Islet precursor cell (in vitro differentiated cells): ENCODE data around the gene ACOT11.
"Not testable (repeated sequence)": the region's sequence is repeated elsewhere in the genome, so short reads cannot be mapped to it uniquely, and the experiment has no call there.

Source experiments
- DNase-seq: peaks from one replicate; pipeline ENCODE4 v3.0.0-alpha.2; 2018

The ACOT11 gene

DNA sequence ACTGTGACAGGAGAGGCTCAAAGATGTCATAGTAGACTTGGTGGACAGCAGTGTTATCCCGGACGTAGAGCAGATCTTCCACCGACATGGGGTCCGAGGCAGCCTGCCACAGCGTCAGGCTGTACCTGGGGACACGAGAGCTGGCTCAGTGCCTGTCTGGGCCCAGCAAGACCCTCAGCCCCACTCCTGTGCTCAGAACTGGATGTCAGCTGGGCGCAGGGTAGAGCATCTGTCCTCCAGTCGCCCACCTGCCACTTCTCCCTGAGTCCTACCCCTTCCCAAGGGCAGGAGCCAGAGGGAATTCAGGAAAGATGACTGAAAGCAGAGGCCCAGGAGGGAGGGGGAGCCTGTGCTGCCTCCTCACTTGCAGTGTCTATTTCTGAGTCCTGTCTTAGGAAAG, 63.6 kb downstream of the ACOT11 start:
- DNase-seq, result no peak

DNA sequence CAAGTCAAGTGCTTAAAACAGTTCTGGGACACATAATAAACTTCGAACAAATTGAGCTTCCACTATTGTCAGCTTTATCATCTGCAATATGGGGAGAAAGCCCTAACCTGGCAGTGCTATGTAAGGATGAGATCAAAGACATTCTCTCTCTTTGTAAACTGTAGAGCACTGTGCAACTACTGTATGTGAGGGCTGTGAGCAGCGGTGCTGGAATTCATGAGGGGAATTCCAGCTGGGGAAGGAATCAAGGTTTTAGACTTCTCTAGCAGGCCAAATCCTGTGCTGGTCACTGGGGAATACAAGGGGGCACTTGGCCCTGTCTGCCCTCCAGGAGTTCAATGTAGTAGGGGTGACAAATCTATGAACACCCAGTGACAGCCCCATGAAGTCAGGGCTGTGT, 66.0 kb downstream of the ACOT11 start:
- DNase-seq, result no peak

DNA sequence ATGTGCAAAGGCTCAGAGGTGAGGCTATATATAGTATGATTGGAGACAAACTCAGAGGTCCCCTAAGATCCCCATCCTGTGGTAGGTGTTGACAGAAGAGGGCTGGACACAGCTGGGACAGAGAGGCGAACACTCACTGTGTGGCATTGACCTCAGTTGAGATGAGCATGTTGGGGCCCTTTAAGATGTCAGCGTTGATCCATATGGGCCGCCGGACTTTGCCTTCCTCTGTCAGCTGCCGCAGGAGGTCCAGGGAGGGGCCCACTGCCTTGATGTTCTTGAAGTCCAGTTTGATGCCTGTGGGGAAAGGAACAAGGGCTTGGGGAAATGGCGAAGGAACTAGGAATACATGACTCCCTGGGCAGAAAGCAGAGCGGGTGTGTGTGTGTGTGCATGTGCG, 66.5 kb downstream of the ACOT11 start:
- DNase-seq, result no peak

DNA sequence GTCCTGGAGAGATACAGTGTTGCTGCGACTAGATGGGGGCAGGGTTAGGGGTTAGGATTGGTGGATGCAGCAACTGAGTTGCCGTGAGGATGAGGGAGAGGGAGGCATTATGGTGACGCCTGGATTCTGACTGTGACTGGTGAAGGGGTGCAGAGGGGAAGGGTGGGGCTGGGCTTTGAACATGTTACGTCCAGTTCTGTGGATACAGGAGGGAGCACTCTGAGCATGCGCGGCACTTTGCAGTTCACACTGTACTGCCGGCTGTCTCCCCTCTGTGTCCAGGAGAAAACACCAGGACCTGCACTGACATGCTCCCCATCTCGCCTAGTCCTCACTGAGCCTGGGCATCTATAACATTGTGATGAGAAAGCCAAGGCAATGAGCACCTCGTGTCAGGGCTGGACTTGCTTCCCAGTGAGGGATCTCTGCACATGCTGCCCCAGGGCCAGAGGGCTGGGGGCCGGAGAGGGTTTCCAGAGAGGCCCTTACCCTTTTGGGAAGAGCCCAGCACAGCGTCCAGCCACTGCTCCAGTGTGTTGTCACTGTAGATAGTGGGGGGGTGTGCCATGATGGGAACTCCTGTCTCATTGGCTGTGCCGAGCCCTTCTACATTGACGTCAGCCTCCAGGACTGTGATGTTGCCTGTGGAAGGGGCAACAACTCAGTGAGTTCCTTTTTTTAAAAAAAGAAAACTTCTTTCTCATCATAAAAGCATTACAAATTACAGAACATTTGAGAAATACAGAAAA, 67.7 kb downstream of the ACOT11 start:
- DNase-seq, result no peak

DNA sequence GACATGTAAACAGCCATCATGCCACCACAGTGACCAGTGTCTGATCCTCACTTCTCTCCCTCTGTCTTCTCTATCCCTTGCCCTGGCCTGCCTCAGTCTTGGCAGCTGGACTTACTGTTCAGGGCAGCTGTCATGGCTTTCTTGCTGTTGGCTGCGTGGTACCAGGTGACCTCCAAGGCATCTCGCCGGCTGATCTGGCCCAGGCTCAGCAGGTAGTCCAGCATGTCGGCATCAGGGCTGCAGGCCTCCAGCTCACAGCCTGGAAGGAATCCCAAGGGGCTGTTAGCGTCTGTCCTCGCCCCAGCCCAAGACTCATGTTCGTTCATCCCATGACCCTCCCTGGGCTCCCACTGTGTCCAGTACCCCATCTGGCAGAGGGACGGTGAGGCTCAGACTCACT, 71.7 kb downstream of the ACOT11 start:
- DNase-seq, result peak; percentile 54

DNA sequence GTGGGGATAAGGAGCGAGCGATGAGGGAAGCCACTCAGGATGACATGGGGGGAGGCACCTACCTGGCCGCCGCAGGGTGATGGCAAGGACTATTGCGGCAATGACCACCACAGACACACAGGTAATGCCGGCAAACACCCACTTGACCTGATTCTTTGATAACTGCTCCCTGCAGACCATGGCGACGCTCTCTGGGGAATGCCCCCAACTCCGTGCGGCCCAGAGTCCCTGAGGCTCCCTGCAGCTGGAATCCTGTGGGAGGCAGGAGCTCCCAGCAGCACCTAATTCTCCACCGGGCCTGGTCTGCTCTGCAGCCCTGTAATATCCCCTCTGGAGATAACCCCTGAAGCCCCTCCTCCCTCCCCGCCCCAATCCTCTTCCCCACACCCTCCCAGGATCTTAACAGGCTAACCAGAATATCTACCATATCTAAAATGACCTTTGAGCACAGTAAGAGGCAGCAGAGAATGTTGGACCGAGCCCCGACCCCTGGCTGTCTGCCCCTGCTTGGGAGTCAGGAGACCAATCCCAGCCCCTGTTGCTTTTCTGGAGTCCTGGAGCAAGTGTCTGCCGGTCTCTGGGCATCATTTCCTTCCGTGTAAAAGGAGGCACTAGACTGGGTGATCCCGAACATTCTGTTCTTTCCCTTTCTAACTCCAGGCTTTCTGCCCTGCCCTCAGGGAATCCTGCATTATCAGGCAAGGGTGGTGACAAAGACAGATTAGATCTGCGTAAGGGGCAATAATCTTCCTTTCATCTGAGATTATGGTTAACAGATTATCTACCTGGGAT, 75.4 kb downstream of the ACOT11 start, which contains the start of gene FAM151A:
Gene FAM151A (minus strand): TSS at position 310 of the 792 bp plus-strand sequence. CDS start 130 bp downstream, at position 180.
- no peak for DNase-seq

DNA sequence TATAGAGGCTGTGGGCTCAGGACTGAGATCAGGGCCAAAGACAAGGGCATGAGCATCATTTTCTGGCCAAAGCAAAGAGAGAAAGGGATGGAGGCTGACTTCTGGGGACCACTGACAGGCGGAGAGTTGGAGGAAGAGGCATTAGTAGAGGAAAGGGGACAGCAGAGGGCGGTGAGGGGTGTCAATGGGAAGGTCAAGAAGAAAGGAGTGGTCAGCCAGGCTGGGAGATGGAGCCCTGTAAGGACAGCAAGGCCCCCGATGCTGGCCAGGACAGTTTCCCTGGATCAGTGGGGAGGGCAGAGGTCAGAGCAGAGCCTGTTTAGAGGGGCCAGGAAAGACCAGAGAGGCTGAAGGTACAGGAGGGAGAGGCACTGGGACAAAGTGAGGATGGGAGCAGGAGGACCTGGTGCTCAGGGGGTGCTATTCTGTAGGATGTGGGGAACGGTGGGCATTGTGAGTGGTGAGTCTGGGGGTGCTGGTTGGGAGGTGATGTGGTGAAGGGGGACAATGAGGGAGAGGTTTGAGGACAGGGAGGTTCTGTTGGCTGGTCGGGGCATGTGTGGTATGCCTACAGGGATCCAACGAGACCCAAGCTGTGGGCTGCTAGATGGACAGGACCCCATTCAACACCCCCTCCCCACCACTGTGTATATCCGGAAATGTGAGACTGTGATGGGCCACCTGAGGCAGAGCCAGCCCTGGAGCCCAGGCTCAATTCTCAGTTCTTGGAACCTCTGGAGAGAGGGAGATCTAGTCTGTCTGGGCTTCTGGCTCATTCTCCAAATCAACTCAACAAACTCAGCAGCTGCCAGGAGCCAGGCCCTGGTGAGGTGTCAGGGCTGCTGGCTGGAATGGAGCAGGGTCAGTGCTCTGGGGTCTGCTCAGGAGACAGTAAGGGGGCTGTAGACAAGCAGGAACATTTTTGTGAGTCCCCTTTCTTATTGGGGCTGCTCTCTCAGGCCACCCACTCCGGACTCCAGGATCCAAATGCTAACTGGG, 76.7 kb downstream of the ACOT11 start:
- no peak for DNase-seq

DNA sequence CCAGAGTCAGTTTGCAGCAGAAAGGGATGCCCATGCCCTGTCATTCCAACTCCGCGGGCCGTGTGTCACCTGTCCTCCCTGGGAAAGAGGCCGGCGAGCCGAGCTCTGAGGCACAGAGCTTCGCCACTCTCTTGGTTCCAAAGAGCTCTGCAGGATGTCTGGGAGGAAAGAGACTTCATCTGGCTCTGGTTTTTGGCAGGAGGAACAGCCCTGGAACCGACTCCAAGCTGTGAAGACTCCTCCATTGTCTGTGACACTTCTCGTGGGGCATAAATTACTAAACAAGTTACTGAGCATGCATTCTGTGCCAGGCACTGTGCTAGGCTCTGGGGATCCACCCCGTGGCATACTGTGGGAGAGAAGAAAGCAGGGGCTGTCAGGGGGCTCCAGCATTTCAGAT, 79.2 kb downstream of the ACOT11 start:
- no peak for DNase-seq

DNA sequence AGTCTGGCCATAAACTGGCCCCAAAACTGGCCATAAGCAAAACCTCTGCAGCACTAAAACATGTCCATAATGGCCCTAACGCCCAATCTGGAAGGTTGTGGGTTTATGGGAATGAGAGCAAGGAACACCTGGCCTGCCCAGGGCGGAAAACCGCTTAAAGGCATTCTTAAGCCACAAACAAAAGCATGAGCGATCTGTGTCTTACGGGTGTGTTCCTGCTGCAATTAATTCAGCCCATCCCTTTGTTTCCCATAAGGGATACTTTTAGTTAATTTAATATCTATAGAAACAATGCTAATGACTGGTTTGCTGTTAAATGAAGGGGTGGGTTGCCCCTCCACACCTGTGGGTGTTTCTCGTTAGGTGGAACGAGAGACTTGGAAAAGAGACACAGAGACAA, 87.8 kb downstream of the ACOT11 start:
- not testable (repeated sequence) for DNase-seq

DNA sequence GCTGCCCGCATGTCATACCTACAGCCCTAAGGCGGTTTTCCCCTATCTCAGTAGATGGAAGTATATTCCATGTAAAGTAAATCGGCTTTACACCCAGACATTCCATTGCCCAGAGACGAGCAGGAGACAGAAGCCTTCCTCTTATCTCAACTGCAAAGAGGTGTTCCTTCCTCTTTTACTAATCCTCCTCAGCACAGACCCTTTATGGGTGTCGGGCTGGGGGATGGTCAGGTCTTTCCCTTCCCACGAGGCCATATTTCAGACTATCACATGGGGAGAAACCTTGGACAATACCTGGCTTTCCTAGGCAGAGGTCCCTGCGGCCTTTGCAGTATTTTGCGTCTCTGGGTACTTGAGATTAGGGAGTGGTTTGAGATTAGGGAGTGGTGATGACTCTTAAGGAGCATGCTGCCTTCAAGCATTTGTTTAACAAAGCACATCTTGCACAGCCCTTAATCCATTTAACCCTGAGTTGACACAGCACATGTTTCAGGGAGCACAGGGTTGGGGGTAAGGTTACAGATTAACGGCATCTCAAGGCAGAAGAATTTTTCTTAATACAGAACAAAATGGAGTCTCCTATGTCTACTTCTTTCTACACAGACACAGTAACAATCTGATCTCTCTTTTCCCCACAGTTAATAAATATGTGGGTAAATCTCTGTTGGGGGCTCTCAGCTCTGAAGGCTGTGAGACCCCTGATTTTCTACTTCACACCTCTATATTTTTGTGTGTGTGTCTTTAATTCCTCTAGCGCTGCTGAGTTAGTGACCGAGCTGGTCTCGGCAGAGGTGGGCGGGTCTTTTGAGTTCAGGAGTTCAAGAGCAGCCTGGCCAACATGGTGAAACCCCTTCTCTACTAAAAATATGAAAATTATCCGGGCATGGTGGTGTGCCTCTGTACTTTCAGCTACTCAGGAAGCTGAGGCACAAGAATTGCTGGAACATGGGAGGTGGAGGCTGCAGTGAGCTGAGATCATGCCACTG, 88.7 kb downstream of the ACOT11 start:
- DNase-seq, result not testable (repeated sequence)

DNA sequence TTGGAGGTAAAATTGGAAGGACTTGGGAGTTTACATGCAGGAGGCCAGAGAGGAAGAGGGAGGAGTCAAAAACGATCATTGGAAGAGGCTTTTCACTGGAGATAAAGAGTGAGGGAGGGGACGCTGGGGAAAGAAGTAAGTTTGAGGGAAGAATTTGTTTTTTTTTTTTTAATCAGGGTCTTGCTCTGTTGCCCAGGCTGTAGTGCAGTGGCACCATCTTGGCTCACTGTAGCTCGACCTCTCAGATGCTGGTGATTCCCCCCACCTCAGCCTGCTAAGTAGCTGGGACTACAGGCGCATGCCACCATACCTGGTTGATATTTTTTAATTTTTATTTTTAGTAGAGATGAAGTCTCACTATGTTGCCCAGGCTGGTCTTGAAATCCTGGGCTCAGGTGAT, 92.3 kb downstream of the ACOT11 start:
- no peak for DNase-seq

DNA sequence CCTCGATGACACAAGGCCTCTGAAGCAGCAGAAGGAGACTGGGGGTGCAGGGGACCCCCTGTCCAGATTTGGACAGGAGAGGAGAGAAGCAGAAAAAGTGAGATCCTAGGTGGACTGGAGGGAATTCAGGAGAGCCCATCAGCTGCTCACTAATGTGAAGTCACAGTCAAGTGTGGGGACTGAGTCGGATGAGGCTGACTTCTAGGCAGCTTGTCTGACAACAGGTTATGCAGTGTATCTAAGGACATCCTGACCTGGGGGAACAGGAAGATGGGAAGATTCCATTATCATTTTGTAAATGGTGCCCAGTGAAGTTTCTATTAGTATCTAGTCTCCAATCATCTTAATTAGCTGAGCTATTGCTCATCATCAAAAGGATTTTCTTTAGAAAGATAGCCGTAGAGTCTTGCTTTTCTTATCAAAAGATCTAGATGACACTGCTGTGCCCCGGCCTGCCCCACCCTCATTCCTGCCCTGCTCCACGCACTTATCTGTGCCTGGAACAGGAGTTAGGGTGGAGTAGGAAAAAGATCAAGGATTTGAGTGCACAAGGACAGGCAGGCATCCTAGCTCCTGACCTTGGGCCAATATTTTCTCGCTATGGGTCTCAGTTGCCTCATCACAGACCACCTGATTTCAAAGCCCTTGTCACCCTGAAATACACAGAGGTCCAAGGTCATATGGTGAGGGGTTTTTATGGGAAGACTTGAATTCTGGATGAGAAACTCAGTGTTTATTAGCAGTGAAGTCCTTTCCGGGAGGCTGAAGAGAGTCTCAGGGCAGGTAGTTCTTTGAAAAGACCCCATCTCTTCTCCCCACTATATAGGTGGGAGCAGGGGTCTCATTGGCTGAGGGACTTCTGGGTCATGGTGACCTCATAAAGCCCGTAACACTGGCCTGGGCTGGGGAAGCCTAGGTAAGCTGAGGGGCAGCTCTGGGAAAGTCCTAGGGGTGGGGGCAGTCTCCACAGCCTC, 93.1 kb downstream of the ACOT11 start, which contains the start of gene MROH7:
Gene MROH7 (plus strand): TSS at position 924 of the 974 bp plus-strand sequence. CDS start 11,141 bp downstream, outside the sequence.
- DNase-seq, result no peak

DNA sequence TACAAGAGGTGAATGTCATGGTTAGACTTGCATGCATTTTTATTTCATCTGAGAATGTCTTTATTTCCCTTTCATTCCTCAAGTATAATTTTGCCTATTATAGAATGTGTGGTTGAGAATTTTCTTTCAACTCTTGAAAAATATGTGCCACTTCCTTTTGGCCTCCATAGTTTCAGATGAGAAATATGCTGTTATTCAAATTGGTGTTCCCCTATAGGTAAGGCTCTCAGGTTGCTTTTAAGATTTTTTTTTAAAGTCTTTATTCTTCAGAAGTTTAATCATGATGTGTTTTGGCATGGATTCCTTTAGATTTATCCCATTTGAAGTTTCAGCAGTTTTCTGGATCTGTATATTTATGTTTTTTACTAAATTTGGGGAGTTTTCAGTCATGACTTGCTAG, 95.7 kb downstream of the ACOT11 start:
- no peak for DNase-seq

DNA sequence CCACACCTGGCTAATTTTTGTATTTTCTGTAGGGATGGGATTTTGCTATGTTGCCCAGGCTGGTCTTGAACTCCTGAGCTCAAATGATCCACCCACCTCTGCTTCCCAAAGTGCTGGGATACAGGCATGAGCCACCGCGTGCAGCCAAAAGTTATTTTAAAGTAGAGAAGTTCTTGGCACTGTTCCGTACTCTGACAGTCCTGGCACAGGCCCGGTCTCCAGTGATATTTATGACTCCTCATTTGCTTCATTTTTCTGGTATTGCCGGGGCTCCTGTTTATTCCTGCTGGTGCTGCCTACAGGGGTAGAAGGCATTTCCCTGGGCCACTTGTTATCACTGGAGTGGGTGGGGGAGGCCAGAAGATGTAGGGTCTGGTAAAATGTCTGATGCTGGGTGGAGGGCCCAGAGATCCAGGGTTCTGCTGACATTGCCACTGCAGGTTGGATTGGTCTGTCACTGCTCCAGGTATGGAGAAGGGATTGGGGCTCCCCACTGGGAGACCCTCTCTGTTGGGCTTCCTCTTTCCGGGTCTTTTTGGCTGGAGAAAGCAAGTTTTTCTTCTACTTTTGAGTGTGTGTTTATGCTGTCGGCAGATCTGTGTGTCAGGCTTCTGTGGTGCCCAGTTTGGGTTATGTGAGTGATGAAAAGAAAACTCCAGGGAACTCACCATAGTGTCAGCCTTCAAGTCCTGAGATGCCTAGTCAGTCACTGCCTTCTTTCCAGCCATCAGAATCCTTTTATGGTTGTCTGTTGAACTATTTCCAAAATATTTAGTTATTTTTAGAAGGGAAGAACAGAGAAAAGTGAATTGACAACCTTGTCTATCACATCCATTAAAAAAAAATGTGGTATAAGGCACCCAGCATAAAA, 98.0 kb downstream of the ACOT11 start:
- DNase-seq, result no peak

DNA sequence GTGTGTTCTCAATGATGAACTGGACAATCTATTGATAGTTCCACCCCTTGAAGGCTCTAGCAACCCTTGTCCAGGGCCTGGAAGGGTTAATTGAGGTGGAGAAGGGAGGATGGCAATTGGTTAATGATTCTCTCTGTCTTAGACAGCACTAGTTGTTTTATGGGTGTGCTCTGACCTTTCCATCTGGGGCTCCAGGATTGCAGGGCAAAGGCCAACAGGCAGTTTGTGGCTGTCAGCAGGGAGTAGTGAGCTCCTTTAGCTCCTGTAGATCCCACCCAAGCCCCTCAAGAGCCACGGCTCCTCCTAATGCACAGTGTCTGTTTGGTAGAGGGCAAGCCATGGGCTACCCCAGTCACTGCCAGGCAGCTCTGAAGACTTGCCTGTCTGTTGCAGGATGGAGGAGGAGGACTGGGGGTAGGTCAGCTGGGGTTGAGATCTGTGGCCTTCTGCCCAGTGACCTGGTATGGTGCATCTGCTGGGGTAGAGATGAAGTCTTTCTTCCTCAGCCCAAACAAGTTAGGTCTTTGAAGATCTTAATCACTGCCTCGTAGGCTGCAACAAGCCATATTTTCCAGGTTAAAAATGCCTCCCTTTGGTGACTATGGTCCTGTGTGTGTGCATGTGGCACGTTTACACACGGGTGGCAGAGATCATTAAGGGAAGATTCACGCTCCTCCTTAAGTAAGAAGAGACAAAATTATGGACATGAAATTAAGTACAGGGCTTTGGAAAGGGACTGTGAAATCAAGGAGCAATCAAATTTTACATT, 101.3 kb downstream of the ACOT11 start:
- DNase-seq, result no peak

DNA sequence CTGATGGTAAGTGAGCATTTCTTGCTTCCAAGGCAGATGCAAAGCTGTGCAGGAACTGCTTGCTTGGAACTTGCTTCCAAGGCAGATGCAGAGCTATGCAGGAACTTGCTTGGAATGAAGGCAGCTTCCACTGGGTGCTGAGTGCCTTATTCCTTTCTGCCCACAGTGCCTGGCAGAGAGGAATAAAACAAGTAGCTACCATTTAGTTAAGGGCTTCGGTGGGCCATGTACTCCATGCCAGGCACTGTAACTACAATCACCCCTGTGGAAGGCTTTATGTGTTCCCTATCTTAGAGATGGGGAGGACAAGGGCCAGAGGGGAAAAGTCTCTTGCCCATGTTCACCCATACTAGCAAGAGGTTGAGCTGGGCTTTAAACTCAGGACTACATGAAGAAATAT, 101.9 kb downstream of the ACOT11 start:
- no peak for DNase-seq

DNA sequence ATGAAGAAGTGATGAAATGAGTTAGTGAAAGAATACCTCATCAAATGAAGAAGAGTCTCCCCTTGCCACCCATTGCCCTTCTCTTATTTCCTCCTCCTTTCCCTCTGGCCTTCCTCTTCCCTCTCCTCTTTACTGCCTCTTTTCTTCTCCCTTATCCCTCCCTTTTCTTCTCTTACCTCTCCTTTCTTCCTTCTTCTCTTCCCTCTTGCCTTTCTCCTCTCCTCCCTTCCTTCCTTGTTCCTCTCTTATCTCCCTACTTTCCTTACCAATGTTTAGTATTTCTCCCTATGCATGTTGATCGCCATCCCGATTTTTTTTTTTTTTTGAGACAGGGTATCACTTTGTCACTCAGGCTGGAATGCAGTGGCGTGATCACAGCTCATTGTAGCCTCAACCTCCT, 102.4 kb downstream of the ACOT11 start:
- no peak for DNase-seq

DNA sequence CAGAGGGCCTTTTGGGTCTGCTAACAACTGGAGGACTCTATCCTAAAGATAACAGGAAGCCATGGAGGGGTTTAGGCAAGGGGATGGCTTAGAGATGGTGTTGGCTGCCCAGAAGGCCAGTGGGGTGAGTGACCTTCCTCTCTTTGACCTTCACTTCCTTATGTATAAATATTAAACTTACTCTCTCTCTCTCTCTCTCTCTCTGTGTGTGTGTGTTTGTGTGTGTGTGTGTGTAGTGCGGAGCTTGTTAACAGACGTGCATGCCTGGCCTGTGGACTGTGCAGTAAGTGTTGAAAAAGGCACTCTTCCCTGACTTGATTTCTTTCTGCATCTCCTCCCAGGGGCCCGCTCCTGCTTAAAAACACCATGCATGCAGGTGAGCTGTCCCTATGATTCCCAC, 103.6 kb downstream of the ACOT11 start:
- DNase-seq, result no peak

DNA sequence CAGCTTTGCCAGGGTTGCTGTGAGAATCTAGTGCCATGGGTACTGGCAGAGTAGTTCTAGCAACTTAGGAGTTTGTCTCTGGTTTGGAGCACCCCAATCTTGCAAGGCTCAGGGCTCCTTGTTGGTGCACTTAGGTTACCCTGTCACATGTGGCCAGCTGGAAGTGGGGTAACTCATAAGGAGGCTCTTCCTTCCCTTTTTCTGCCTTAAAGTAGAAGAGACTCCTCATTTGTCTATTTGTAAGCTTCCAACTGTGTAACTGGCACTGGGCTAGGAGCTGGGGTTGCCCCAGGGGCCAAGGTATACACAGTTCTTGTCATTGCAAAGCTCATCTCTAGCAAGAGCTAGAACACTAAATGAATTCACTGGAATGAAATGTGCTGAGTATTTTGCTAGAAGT, 104.1 kb downstream of the ACOT11 start:
- no peak for DNase-seq
